ENCODE data around the gene DDIAS.
A peak's percentile ranks its signal among the peaks of the same experiment; 100 is the strongest.
"Not testable (repeated sequence)": the region's sequence is repeated elsewhere in the genome, so short reads cannot be mapped to it uniquely, and the experiment has no call there.

The DDIAS gene

DNA sequence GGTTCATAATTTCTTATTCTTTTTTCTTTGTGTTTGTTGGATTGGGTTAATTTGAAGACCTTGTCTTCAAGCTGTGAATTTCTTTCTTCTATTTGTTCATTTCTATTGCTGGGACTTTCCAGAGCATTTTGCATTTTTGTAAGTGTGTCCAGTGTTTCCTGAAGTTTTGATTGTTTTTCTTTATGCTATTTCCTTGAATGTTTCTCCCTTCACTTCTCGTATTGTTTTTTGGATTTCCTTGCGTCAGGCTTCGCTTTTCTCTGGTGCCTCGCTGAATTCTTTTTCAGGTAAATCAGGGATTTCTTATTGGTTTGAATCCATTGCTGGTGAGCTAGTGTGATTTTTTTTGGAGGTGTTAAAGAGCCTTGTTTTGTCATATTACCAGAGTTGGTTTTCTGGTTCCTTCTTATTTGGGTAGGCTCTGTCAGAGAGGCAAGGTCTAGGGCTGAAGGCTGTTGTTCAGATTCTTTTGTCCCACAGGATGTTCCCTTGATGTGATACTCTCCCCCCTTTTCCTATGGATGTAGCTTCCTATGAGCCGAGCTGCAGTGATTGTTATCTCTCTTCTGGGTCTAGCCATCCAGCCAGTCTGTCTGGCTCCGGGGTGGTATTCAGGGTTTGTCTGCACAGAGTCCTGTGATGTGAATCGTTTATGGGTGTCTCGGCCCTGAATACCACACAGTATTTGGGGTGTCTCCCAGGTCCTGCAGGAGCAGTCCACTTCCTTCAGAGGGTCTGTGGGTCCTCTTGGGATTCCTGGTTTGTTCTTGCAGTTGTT lies 21.0 kb downstream of the DDIAS start:
- DNase-seq, result not testable (repeated sequence)

DNA sequence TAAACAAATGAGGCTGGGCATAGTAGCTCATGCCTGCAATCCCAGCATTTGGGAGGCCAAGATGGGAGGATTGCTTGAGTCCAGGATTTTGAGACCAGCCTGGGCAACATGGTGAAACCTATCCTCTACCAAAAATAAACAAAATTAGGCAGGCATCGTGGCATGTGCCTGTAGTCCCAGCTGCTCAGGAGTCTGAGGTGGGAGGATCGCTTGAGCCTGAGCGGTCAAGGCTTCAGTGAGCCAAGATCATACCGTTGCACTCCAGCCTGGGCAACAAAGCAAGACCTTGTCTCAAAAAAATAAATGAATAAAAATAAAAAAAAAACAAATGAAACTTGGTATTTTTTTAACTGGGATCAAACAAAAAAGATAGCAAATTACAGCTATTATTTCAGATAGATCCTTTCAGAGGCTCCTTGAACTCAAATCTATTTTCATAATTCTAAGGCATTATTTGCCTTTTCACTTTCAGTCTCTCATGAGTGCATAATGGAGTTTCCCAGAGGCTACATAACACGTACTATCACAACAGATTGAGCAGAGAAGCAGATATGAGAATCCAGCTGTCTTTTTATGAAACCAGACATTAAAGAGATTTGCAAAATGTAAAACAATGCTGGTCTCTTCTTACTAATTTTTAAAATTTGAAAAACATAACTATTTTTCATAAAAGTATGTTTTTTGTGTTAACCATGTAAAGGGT lies 23.1 kb downstream of the DDIAS start:
- DNase-seq, result no peak

DNA sequence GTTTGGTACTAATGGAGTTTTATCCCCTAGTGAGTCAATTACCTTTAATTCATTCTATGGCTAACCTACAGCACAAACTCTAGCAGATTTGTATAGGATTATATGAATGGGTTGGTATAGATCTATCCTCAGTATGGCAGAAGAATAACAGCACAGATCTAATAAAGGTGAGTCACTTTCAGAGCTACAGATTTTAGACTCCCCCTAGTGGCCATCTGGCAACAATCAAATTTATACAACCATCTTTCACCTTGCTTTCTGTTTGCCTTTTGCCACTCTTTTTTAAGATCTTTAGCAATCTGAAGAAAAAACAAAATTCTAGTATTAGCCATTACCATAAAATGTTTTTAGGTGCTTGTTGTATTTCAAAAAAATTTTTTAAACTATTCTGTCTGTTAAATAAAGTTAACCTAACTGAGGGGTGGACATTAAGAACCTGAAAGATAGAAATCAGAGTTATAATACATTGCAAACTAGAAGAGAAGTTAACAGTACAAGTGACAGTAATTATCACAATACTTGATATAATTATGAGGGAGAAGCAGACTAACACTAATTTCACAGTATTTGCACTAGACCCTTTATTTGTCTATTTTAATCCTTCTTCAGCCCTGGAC lies 25.8 kb downstream of the DDIAS start:
- DNase-seq, result peak; percentile 54 to 69

DNA sequence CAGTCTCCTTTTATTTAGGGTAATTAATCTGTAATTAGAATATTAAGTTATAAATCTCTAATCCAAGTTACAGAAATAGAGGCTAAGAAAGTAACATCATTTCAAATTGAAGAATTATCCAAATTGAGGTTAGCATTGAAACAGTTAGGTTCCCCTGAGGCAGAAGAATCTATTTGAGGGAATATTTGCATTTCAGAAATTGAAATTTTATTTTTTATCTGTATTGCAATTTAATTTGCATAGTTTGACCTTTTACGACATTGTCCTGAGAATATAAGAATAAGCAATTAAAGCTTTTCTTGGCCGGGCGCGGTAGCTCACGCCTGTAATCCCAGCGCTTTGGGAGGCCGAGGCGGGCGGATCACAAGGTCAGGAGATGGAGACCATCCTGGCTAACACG lies 27.6 kb downstream of the DDIAS start:
- no peak for DNase-seq

DNA sequence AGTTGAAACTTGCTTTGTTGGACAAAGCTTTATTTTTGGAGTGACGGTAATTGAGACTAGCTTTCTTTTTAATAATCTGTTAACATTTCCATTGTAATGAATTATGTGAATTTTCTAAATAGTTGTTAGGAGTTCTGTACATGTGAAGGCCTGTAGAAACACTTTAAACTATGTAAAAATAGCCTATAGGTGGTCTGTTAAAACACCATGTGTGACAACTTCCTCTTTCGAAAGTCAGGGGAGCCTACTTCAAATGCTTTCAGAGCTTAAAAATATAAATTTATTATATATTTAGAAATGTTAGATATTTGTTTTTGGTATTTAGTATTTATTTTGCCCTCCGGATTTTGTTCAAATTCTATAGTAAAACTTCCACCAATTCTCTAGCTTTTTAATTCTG lies 28.7 kb downstream of the DDIAS start:
- no peak for DNase-seq

DNA sequence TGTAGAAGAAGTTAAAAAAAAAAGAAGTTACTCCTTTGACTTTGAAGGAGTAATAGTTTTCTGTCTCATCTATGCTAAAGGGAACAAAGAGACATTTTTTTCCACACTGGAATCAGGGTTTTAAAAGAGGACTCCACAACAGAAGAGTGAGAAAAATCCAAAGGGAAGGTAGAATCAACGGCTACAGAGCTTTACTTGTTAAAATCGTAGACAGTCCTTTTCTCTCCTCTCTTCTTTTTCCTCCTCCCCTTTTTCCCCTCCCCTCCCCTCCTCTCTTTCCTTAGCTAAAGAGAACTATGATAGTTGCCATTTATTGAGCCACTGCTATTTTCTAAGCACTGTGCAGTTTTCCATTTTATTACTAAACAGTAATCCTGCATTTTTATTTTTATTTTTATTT lies 29.2 kb downstream of the DDIAS start:
- no peak for DNase-seq

DNA sequence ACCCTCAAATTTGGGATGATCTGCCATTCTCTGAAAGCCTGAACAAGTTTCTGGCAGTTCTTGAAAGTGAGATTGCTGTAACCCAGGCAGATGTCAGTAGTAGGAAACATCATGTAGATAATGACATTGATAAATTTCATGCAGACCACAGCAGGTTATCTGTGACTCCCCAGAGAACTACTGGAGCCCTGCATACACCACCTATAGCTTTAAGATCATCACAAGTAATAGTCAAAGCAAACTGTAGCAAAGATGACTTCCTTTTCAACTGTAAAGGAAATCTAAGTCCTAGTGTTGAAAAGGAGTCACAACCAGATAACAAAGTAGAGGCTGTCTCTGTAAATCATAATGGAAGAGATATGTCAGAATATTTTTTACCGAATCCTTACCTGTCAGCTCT lies 31.0 kb downstream of the DDIAS start:
- DNase-seq, result no peak

DNA sequence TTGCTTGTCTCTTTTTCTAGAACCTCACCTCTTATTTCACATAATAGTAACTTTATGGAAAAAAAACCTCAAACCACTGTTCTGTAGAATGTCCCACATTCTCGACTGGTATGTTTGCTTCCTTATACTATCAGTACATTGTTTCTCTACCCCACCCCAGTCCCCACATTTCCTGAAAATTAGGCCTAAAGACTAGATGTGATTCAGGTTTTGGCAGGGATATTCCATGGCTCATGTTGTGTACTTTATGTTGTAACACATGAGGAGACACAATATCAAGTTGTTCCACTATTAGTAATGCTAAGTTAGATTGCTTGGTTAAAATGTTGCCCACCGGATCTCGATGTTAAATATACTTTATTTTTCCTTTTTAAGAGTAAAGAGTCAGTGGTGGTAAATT lies 34.7 kb downstream of the DDIAS start:
- no peak for DNase-seq

DNA sequence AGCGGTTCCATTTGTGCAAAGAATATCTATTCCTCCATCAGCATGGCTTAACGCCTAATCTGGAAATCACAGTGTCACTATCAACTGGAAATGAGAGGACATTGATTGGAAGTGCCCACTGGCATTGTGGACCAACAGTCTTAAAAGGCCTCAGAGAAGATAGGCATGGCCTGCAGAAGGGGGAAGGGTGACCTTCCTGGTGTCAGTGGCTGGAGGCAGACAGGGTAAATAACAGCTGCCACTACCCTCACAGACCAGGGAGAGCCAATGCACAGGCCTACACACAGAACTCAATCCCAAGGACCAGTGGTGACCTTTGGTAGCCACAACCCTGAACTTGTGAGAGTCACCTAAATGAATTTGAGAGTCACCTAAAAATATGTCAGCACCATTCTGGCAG lies 36.0 kb downstream of the DDIAS start:
- DNase-seq, result no peak

DNA sequence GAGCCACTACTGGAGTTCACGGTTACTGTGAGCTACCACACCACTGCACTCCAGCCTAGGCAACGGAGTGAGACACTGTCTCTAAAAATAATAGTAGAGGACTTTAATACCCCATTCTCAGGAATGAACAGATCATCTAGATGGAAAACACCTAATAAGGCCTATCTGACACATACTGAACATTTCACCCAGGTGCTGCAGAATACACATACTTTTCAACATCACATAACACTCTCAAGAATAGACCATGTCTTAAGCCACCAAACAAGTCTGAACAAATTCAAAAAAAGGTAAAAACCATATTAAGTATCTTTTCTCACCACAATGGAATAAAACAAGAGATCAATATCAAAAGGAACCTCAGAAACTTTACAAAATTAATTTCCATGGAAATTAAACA lies 37.9 kb downstream of the DDIAS start:
- DNase-seq, result no peak

DNA sequence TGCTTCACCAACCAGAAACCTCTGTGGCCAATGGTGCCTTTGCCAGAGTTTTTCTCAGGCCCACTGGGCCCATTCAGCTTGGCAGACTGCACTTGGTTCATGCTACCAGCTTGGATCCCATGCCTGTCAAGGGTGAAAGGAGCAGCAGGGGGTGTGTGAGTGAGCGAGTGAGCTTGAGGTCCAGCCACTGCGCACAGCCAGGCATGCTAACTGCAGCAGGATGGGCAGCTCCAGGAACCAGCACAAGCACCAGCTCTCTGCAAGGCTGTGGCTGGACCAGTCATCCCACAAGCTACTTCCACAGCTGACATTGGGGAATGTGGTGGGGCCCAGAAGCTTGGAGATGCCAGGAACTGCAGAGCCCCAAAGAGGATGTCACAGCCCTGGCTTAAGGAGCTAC lies 40.8 kb downstream of the DDIAS start:
- DNase-seq, result no peak

DNA sequence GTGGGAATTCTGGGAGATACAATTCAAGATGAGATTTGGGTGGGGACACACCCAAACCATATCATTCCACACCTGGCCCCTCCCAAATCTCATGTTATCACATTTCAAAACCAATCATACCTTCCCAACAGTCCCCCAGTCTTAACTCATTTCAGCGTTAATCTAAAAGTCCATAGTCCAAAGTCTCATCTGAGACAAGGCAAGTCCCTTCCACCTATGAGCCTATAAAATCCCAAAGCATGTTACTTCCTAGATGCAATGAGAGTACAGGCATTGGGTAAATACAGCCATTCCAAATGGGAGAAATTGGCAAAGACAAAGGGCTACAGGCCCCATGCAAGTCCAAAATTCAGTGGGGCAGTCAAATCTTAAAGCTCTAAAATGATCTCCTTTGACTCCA lies 41.9 kb downstream of the DDIAS start:
- not testable (repeated sequence) for DNase-seq

DNA sequence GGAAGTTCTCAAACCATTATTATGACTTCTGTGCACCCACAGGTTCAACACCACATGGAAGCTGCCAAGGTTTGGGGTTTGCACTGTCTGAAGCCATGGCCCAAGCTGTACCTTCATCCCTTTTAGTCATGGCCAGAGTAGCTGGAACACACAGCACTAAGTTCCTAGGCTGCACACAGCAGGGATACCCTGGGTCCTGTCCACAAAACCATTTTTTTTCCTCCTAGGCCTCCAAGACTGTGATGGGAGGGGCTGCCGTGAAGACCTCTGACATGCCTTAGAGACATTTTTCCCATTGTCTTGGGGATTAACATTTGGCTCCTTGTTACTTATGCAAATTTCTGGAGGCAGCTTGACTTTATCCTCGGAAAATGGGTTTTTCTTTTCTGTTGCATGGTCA lies 42.7 kb downstream of the DDIAS start:
- DNase-seq, result no peak

DNA sequence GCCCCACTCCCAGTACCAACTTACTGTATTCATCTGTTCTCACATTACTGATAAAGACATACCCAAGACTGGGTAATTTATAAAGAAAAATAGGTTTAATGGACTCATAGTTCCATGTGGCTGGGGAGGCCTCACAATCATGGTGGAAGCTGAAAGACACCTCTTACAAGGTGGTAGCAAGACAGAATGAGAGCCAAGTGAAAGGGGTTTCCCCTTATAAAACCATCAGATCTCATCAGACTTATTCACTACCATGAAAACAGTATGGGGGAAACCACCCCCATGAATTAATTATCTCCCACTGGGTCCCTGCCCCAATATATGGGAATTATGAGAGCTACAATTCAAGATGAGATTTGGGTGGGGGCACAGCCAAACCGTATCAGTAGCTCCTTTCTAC lies 43.5 kb downstream of the DDIAS start:
- not testable (repeated sequence) for DNase-seq

DNA sequence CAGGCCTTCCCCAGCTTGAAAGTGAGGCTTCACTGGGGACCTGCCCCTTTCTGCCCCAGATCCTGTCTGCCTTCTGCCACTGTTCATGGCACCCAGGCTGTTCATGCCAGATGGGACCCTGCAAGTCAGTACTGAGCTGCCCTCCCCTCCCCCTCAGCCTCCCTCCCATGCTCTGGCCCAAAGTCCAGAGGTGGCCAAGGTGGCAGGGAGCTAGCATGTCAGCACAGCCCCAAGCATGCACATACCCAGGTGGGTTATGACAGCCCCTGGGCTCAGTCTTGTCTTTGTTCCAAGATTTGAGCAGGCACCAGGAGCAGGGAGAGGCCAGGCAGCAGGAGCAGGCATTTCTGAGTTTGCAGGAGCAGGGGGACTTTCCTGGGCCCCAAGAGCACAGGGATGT lies 44.1 kb downstream of the DDIAS start:
- DNase-seq, result no peak

DNA sequence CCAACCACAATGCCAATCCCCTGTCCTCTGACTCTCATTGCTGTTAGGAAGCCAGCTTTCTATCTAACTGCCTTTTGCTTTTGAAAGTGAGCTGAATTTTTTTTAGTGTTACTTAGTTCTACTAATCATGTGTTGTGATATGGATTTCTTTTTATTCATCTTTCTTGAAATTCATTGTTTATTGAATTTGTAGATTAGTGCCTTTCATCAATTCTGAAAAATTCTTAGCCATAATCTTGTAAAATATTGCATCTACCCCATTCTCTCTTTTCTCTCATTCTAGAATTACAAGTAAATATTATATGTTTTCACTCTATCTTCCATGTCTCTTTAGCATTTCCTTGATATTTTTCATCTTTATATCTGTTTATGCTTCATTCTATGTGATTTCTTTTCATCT lies 47.8 kb downstream of the DDIAS start:
- no peak for DNase-seq

DNA sequence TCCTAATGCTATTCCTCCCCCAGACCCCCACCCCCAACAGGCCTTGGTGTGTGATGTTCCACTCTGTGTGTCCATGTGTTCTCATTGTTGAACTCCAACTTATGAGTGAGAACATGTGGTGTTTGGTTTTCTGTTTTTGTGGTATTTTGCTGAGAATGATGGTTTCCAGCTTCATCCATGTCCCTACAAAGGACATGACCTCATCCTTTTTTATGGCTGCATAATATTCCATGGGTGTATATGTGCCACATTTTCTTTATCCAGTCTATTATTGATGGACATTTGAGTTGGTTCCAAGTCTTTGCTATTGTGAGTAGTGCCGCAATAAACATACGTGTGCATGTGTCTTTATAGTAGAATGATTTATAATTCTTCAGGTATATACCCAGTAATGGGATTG lies 49.0 kb downstream of the DDIAS start:
- not testable (repeated sequence) for DNase-seq

DNA sequence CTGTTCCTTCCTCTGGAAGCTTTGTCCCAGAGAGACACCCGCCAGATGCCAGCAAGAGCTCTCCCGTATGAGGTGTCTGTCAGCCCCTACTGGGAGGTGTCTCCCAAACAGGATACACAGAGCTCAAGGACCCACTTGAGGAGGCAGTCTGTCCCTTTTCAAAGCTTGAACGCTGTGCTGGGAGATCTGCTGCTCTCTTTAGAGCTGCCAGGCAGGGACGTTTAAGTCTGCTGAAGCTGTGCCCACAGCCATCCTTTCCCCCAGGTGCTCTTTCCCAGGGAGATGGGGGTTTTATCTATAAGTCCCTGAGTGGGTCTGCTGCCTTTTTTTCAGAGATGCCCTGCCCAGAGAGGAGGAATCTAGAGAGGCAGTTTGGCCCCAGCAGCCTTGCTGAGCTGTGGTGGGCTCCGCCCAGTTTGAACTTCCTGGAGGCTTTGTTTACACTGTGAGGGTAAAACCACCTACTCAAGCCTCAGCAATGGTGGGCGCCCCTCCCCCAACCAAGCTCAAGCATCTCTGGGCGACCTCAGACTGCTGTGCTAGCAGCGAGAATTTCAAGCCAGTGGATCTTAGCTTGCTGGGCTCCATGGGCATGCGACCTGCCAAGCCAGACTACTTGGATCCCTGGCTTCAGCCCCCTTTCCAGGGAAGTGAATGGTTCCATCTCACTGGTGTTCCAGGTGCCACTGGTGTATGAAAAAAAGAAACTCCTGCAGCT lies 54.4 kb downstream of the DDIAS start:
- DNase-seq, result not testable (repeated sequence)

DNA sequence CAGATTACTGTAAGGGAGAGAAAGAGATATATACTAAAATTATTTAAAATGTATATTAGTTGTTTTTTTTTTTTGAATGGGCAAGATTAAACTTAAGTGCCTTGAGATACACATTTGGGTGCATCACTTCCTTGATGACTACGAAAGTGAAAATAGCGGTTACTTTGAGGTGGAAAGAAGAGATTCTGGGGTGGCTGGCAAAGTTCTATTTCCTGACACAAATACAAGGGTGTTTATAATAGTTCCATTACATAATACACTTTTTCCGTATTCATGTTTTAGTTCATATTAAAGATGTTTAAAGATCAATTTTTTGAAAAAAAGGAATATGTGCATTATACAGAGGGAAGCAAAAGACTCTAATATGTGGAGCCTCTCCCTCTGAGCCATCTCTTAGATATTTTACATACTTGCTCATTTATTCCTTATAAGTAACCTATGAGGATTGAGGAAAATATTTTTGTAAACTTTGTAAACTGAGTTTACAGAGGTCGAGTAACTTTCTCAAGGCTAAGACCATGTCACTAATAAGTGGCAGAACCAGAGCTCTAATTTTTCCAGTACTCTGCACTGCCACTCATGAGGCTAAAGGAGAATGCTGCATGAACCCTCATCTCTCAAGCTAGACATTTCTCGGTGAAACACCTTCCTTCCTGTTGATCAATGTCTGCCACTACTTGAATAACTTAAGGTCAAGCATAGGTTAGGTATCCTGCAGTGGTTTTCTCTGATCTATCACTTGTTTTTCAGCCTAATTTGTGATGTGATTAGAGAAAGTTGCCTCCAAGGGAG lies 58.6 kb downstream of the DDIAS start:
- DNase-seq, result no peak

DNA sequence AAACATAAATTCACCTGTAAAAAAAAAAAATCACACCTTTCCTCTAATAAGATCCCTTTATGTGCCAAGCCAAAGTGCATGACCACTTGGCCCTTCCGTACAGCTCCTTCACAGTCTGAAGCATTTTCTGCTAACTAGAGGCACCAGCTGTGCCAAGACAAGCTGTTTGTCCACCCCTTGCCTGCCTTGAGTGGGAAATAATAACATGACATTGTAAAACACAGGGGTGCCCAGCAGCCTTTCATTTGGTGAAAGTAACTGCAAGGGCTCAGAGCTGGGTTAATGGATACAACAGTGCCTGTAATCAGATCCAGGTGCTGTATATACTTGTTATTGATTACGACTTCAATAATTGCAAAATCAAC lies 59.2 kb downstream of the DDIAS start:
- DNase-seq, result no peak

DNA sequence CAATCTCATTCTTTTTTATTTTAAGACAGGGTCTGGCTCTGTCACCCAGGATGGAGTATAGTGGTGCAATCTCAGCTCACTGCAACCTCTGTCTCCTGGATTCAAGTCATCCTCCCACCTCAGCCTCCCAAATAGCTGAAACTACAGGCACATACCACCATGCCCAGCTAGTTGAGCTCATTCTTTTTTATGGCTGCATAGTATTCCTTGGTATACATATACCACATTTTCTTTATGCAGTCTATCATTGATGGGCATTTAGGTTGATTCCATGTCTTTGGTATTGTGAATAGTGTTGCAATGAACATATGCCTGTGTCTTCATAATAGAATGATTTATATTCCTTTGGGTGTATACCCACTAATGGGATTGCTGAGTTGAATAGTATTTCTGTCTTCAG lies 60.5 kb downstream of the DDIAS start:
- not testable (repeated sequence) for DNase-seq

DNA sequence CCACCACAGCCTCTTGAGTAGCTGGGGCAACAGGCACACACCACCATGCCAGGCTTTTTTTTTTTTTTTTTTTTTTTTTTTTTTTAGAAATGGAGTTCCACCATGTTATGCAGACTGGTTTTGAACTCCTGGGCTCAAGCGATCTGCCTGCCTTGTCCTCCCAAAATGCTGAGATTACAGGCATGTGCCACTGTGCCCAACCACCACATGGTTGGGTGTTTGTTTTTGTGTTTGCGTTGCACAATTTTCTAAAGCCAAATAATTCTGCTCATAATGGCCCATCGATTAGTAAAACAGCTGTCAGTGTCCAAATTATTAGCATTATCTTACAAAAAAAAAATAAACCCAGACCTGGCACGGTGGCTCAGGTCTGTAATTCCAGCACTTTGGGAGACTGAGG lies 65.8 kb downstream of the DDIAS start:
- DNase-seq, result no peak

DNA sequence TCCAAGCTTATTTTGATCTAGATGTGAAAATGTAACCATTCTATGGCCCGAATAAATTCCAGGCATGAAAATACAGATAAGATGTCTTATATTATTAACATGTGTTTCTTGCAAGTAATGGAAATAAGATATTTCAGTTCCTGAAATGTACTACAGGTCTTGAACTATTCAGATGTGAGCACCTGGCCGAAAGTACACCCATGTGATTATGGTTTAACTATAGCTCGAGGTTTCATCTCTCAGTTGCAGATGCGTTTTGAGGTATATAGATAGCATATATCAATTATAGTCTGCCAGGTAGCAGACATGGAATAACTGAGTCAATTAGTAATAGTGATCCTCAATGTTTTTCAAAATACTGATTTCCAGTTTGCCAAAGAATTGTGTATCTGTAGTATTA lies 68.3 kb downstream of the DDIAS start:
- no peak for DNase-seq
